Measurements from ENCODE around the gene RALGAPA2.

GRCh38 chr20:20531283-20531682, 181.2 kb downstream of the RALGAPA2 start:
- TF ChIP-seq CTCF (conservative IDR thresholded peaks at IDR 0.05; ENCODE audit: low read length), result no peak
- TF ChIP-seq EZH2phosphoT487 (IDR thresholded peaks at IDR 0.05; ENCODE audit: borderline replicate concordance), result no peak
